ENCODE results near the gene LGALS3BP. TPM values are rescaled to one million over a fixed set of nuclear protein-coding genes. Genes with fewer than 3 reads are reported as not detected.

The LGALS3BP gene
- total and polyA plus RNA-seq, 2 of the 13 experiments (the other 11 are each of a cell fraction or from before 2014, with no cell fraction given): 137 to 332 TPM

GRCh38 chr17:78947235-78948149, 32.2 kb downstream of the LGALS3BP start (continued):
- TF ChIP-seq ZNF574 (CRISPR knock-in tag; IDR thresholded peaks at IDR 0.05) (peak; percentile 70), ZBTB44 (CRISPR knock-in tag; IDR thresholded peaks at IDR 0.05) (no peak), AHR (CRISPR knock-in tag; IDR thresholded peaks at IDR 0.05) (no peak), STAG1 (CRISPR knock-in tag; IDR thresholded peaks at IDR 0.05) (no peak), ZNF83 (CRISPR knock-in tag; IDR thresholded peaks at IDR 0.05; ENCODE audit: borderline replicate concordance) (no peak), POGK (CRISPR knock-in tag; conservative IDR thresholded peaks at IDR 0.05) (no peak), ARHGAP35 (CRISPR knock-in tag; IDR thresholded peaks at IDR 0.05; ENCODE audit: borderline replicate concordance) (no peak), ATF1 (CRISPR knock-in tag; IDR thresholded peaks at IDR 0.05) (no peak), ATAD3A (CRISPR knock-in tag; IDR thresholded peaks at IDR 0.05) (no peak), GATAD2A (CRISPR knock-in tag; IDR thresholded peaks at IDR 0.05) (peak; percentile 76), ZBTB7A (CRISPR knock-in tag; IDR thresholded peaks at IDR 0.05) (no peak), HDAC1 (CRISPR knock-in tag; IDR thresholded peaks at IDR 0.05) (no peak; the same call in 1 of the 2 replicates)
- TF ChIP-seq, protein P1, sequence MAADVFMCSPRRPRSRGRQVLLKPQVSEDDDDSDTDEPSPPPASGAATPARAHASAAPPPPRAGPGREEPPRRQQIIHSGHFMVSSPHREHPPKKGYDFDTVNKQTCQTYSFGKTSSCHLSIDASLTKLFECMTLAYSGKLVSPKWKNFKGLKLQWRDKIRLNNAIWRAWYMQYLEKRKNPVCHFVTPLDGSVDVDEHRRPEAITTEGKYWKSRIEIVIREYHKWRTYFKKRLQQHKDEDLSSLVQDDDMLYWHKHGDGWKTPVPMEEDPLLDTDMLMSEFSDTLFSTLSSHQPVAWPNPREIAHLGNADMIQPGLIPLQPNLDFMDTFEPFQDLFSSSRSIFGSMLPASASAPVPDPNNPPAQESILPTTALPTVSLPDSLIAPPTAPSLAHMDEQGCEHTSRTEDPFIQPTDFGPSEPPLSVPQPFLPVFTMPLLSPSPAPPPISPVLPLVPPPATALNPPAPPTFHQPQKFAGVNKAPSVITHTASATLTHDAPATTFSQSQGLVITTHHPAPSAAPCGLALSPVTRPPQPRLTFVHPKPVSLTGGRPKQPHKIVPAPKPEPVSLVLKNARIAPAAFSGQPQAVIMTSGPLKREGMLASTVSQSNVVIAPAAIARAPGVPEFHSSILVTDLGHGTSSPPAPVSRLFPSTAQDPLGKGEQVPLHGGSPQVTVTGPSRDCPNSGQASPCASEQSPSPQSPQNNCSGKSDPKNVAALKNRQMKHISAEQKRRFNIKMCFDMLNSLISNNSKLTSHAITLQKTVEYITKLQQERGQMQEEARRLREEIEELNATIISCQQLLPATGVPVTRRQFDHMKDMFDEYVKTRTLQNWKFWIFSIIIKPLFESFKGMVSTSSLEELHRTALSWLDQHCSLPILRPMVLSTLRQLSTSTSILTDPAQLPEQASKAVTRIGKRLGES (CRISPR knock-in tag; IDR thresholded peaks at IDR 0.05; ENCODE audit: borderline replicate concordance): no peak
- TF ChIP-seq, protein P2, sequence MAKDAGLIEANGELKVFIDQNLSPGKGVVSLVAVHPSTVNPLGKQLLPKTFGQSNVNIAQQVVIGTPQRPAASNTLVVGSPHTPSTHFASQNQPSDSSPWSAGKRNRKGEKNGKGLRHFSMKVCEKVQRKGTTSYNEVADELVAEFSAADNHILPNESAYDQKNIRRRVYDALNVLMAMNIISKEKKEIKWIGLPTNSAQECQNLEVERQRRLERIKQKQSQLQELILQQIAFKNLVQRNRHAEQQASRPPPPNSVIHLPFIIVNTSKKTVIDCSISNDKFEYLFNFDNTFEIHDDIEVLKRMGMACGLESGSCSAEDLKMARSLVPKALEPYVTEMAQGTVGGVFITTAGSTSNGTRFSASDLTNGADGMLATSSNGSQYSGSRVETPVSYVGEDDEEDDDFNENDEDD (CRISPR knock-in tag; IDR thresholded peaks at IDR 0.05; ENCODE audit: borderline replicate concordance): no peak
- TF ChIP-seq, protein P3, sequence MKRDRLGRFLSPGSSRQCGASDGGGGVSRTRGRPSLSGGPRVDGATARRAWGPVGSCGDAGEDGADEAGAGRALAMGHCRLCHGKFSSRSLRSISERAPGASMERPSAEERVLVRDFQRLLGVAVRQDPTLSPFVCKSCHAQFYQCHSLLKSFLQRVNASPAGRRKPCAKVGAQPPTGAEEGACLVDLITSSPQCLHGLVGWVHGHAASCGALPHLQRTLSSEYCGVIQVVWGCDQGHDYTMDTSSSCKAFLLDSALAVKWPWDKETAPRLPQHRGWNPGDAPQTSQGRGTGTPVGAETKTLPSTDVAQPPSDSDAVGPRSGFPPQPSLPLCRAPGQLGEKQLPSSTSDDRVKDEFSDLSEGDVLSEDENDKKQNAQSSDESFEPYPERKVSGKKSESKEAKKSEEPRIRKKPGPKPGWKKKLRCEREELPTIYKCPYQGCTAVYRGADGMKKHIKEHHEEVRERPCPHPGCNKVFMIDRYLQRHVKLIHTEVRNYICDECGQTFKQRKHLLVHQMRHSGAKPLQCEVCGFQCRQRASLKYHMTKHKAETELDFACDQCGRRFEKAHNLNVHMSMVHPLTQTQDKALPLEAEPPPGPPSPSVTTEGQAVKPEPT (CRISPR knock-in tag; IDR thresholded peaks at IDR 0.05; ENCODE audit: low read depth): no peak

Measured in HepG2 (cell line).